CD4-positive, alpha-beta T cell (primary cell): ENCODE data around the gene RNU1-4. TPM values are rescaled to one million over a fixed set of nuclear protein-coding genes. Genes with fewer than 3 reads are reported as not detected.
"Not testable (repeated sequence)": the region's sequence is repeated elsewhere in the genome, so short reads cannot be mapped to it uniquely, and the experiment has no call there.

Experiments
- ATAC-seq: fragments of 200-7000 bp; cut with Tn5 transposase; one replicate; pipeline ENCODE4 v1.10.0; 2022; ENCODE audit warnings: mild to moderate bottlenecking; ENCODE audit not compliant: poor library complexity
- CTCF ChIA-PET: fragments of 350-600 bp; sonication (Branson Sonifier 250); formaldehyde crosslinking; loops from one replicate; lab custom pipeline; 2021; ENCODE audit warnings: antibody characterized with exemption, inconsistent platforms; lab: Charles Lee
- POLR2A ChIA-PET: fragments of 350-600 bp; sonication (Branson Sonifier 250); formaldehyde crosslinking; loops from one replicate; lab custom pipeline; 2021; ENCODE audit warnings: antibody characterized with exemption, inconsistent platforms; lab: Charles Lee
- DNase-seq, 14 experiments: peaks; one replicate each; pipeline ENCODE4 v3.0.0-alpha.2; 2013 to 2020; ENCODE audit warnings: mixed read lengths in 2 of 14
- H3K27ac ChIP-seq, 2 donors: one replicate each; pipeline versions ENCODE4 v1.5.1 to v1.7.0; 2013; ENCODE audit warnings: low read length in 2 of 2, low read depth in 1 of 2, mild to moderate bottlenecking in 1 of 2
- H3K27me3 ChIP-seq, 2 experiments: 1 replicate in 1 of 2; 2 replicates in 1 of 2; pipeline versions ENCODE4 v1.6.1 to v1.7.0; 2013; ENCODE audit warnings: low read length in 2 of 2, control low read depth in 1 of 2, mild to moderate bottlenecking in 1 of 2, moderate library complexity in 1 of 2; ENCODE audit not compliant: insufficient read depth in 2 of 2, control insufficient read depth in 1 of 2
- H3K36me3 ChIP-seq: one replicate; pipeline ENCODE4 v1.6.1; 2013; ENCODE audit warnings: low read length, control low read depth; ENCODE audit not compliant: insufficient read depth
- H3K4me1 ChIP-seq: one replicate; pipeline ENCODE4 v1.6.1; 2013; ENCODE audit warnings: low read length, control low read depth; ENCODE audit not compliant: insufficient read depth
- H3K4me3 ChIP-seq: one replicate; pipeline ENCODE4 v1.5.1; 2013; ENCODE audit warnings: mild to moderate bottlenecking, low read length, moderate library complexity
- H3K9me3 ChIP-seq, 2 experiments: 1 replicate in 1 of 2; 2 replicates in 1 of 2; pipeline versions ENCODE4 v1.6.1 to v1.7.0; 2013; ENCODE audit warnings: low read length in 2 of 2, mild to moderate bottlenecking in 2 of 2, control low read depth in 1 of 2, moderate library complexity in 1 of 2; ENCODE audit not compliant: control insufficient read depth in 1 of 2, insufficient read depth in 1 of 2
- H3K27ac Mint-ChIP-seq: one replicate; pipeline ENCODE4 v1.8.0; 2020; ENCODE audit warnings: mixed read lengths
- H3K27me3 Mint-ChIP-seq: one replicate; pipeline ENCODE4 v1.8.0; 2021; ENCODE audit warnings: mixed read lengths
- H3K36me3 Mint-ChIP-seq: one replicate; pipeline ENCODE4 v1.8.0; 2021; ENCODE audit warnings: low read depth, mixed read lengths
- H3K4me1 Mint-ChIP-seq: one replicate; pipeline ENCODE4 v1.8.0; 2021; ENCODE audit warnings: low read depth, mixed read lengths
- H3K4me3 Mint-ChIP-seq: one replicate; pipeline ENCODE4 v1.8.0; 2020; ENCODE audit warnings: mild to moderate bottlenecking, mixed read lengths
- H3K9me3 Mint-ChIP-seq: one replicate; pipeline ENCODE4 v1.8.0; 2020; ENCODE audit warnings: mixed read lengths
- intact Hi-C, 2 experiments: fragments of 100-400 bp; cut with DNase I in 1 of 2; cut with micrococcal nuclease in 1 of 2; formaldehyde crosslinking; loops; one replicate each; pipeline versions ENCODE4 v1.15.1 to v1.9.0; 2023 to 2025; cut with DNase I, micrococcal nuclease
- total RNA-seq, 174 experiments: library from RNA in 2 of 174; stranded (reverse) in 2 of 174; gene quantifications; one replicate each; pipeline ENCODE4 v1.2.3 and lab custom pipeline; 2021 to 2026

RNU1-4 gene
- total RNA-seq, 2 experiments from 2014 or later = 4,982 to 5,937 TPM

- H3K4me1 ChIP-seq, H3K27me3 ChIP-seq, ATAC-seq, intact Hi-C loops, CTCF ChIA-PET, DNase-seq, POLR2A ChIA-PET, H3K9me3 Mint-ChIP-seq, H3K36me3 ChIP-seq, H3K4me1 Mint-ChIP-seq, H3K4me3 Mint-ChIP-seq, H3K27ac Mint-ChIP-seq, H3K36me3 Mint-ChIP-seq, H3K4me3 ChIP-seq, H3K9me3 ChIP-seq, H3K27ac ChIP-seq: not testable (repeated sequence)
- peaks cover 11% of the 10 kb centered on the region for H3K27me3 Mint-ChIP-seq
These were observed 37.5 kb downstream of the RNU1-4 start for GRCh38 chr1:16777821-16778220.

GRCh38 chr1:16779525-16779924 lies 39.2 kb downstream of the RNU1-4 start:
- H3K27ac ChIP-seq, POLR2A ChIA-PET, H3K36me3 Mint-ChIP-seq, H3K27ac Mint-ChIP-seq, ATAC-seq, H3K4me3 ChIP-seq, CTCF ChIA-PET, H3K4me1 ChIP-seq, H3K36me3 ChIP-seq, DNase-seq, H3K9me3 ChIP-seq, H3K4me1 Mint-ChIP-seq, intact Hi-C loops, H3K9me3 Mint-ChIP-seq, H3K4me3 Mint-ChIP-seq, H3K27me3 ChIP-seq, H3K27me3 Mint-ChIP-seq: not testable (repeated sequence)

GRCh38 chr1:16781033-16781432 lies 40.7 kb downstream of the RNU1-4 start:
- H3K4me1 Mint-ChIP-seq, H3K4me3 Mint-ChIP-seq, H3K27ac Mint-ChIP-seq, CTCF ChIA-PET, H3K27ac ChIP-seq, H3K36me3 ChIP-seq, POLR2A ChIA-PET, intact Hi-C loops, H3K36me3 Mint-ChIP-seq, H3K9me3 ChIP-seq, H3K27me3 Mint-ChIP-seq, DNase-seq, H3K4me3 ChIP-seq, ATAC-seq, H3K9me3 Mint-ChIP-seq, H3K27me3 ChIP-seq, H3K4me1 ChIP-seq: not testable (repeated sequence)

- H3K4me3 Mint-ChIP-seq, POLR2A ChIA-PET, H3K4me1 Mint-ChIP-seq: not testable (repeated sequence)
These were observed 41.3 kb downstream of the RNU1-4 start for GRCh38 chr1:16781625-16782024.

GRCh38 chr1:16784955-16785354 lies 44.6 kb downstream of the RNU1-4 start:
- H3K27me3 Mint-ChIP-seq, H3K36me3 ChIP-seq, H3K27ac Mint-ChIP-seq, H3K4me1 ChIP-seq, H3K4me1 Mint-ChIP-seq, CTCF ChIA-PET, H3K27me3 ChIP-seq, H3K36me3 Mint-ChIP-seq, ATAC-seq, H3K4me3 ChIP-seq, DNase-seq, H3K9me3 Mint-ChIP-seq, H3K9me3 ChIP-seq, H3K27ac ChIP-seq, POLR2A ChIA-PET, H3K4me3 Mint-ChIP-seq, intact Hi-C loops: not testable (repeated sequence)

More at GRCh38 chr1:16781625-16782024, 41.3 kb downstream of the RNU1-4 start:
- intact Hi-C loops, CTCF ChIA-PET, H3K9me3 ChIP-seq, H3K36me3 ChIP-seq, H3K27ac Mint-ChIP-seq, H3K27ac ChIP-seq, H3K9me3 Mint-ChIP-seq, H3K27me3 ChIP-seq, DNase-seq, H3K27me3 Mint-ChIP-seq, H3K4me3 ChIP-seq, H3K36me3 Mint-ChIP-seq, ATAC-seq, H3K4me1 ChIP-seq: not testable (repeated sequence)

GRCh38 chr1:16786362-16786761 lies 46.0 kb downstream of the RNU1-4 start:
- H3K36me3 ChIP-seq, H3K36me3 Mint-ChIP-seq, ATAC-seq, H3K27me3 Mint-ChIP-seq, H3K27me3 ChIP-seq, CTCF ChIA-PET, H3K9me3 ChIP-seq, intact Hi-C loops, H3K4me3 ChIP-seq, H3K9me3 Mint-ChIP-seq, H3K27ac ChIP-seq, H3K27ac Mint-ChIP-seq, H3K4me1 ChIP-seq, POLR2A ChIA-PET, DNase-seq, H3K4me1 Mint-ChIP-seq, H3K4me3 Mint-ChIP-seq: not testable (repeated sequence)

- H3K27ac Mint-ChIP-seq, H3K9me3 Mint-ChIP-seq, DNase-seq, H3K27ac ChIP-seq, H3K36me3 ChIP-seq, H3K27me3 ChIP-seq, intact Hi-C loops, H3K4me1 Mint-ChIP-seq, ATAC-seq, H3K4me1 ChIP-seq, CTCF ChIA-PET, H3K4me3 Mint-ChIP-seq, H3K9me3 ChIP-seq, H3K4me3 ChIP-seq, H3K36me3 Mint-ChIP-seq, POLR2A ChIA-PET, H3K27me3 Mint-ChIP-seq: not testable (repeated sequence)
These were observed 46.9 kb downstream of the RNU1-4 start for GRCh38 chr1:16787175-16787574.
